ENCODE results near the gene DES.

DNA sequence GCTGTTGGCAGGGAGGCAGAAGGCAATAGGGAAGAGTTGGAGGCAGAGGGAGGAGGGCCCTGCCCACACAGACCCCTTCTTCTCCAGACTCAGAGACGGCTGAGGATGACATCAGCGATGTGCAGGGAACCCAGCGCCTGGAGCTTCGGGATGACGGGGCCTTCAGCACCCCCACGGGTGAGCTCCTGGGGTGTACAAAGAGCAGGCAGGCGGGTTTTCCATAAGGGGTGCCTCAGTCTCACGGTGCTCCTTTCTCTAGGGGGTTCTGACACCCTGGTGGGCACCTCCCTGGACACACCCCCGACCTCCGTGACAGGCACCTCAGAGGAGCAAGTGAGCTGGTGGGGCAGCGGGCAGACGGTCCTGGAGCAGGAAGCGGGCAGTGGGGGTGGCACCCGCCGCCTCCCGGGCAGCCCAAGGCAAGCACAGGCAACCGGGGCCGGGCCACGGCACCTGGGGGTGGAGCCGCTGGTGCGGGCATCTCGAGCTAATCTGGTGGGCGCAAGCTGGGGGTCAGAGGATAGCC lies 26.5 kb downstream of the DES start:
- TF ChIP-seq, protein P1, sequence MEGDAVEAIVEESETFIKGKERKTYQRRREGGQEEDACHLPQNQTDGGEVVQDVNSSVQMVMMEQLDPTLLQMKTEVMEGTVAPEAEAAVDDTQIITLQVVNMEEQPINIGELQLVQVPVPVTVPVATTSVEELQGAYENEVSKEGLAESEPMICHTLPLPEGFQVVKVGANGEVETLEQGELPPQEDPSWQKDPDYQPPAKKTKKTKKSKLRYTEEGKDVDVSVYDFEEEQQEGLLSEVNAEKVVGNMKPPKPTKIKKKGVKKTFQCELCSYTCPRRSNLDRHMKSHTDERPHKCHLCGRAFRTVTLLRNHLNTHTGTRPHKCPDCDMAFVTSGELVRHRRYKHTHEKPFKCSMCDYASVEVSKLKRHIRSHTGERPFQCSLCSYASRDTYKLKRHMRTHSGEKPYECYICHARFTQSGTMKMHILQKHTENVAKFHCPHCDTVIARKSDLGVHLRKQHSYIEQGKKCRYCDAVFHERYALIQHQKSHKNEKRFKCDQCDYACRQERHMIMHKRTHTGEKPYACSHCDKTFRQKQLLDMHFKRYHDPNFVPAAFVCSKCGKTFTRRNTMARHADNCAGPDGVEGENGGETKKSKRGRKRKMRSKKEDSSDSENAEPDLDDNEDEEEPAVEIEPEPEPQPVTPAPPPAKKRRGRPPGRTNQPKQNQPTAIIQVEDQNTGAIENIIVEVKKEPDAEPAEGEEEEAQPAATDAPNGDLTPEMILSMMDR (IDR thresholded peaks at IDR 0.05) = no peak
- no peak for TF ChIP-seq POLR2A (IDR thresholded peaks at IDR 0.05)
- TF ChIP-seq POLR2AphosphoS5 (IDR thresholded peaks at IDR 0.05) = no peak
